CD4-positive, alpha-beta T cell (primary cell): ENCODE measurements around the gene PRM2. TPM values are rescaled to one million over a fixed set of nuclear protein-coding genes. Genes with fewer than 3 reads are reported as not detected.

Experiments used
- ATAC-seq: fragments of 200-7000 bp; cut with Tn5 transposase; one replicate; pipeline ENCODE4 v1.10.0; 2022; ENCODE audit warnings: mild to moderate bottlenecking; ENCODE audit not compliant: poor library complexity
- CTCF ChIA-PET: fragments of 350-600 bp; sonication (Branson Sonifier 250); formaldehyde crosslinking; loops from one replicate; lab custom pipeline; 2021; ENCODE audit warnings: antibody characterized with exemption, inconsistent platforms; lab: Charles Lee
- POLR2A ChIA-PET: fragments of 350-600 bp; sonication (Branson Sonifier 250); formaldehyde crosslinking; loops from one replicate; lab custom pipeline; 2021; ENCODE audit warnings: antibody characterized with exemption, inconsistent platforms; lab: Charles Lee
- DNase-seq, 14 experiments: peaks; one replicate each; pipeline ENCODE4 v3.0.0-alpha.2; 2013 to 2020; ENCODE audit warnings: mixed read lengths in 2 of 14
- H3K27ac ChIP-seq, 2 donors: one replicate each; pipeline versions ENCODE4 v1.5.1 to v1.7.0; 2013; ENCODE audit warnings: low read length in 2 of 2, low read depth in 1 of 2, mild to moderate bottlenecking in 1 of 2
- H3K27me3 ChIP-seq, 2 experiments: 1 replicate in 1 of 2; 2 replicates in 1 of 2; pipeline versions ENCODE4 v1.6.1 to v1.7.0; 2013; ENCODE audit warnings: low read length in 2 of 2, control low read depth in 1 of 2, mild to moderate bottlenecking in 1 of 2, moderate library complexity in 1 of 2; ENCODE audit not compliant: insufficient read depth in 2 of 2, control insufficient read depth in 1 of 2
- H3K36me3 ChIP-seq: one replicate; pipeline ENCODE4 v1.6.1; 2013; ENCODE audit warnings: low read length, control low read depth; ENCODE audit not compliant: insufficient read depth
- H3K4me1 ChIP-seq: one replicate; pipeline ENCODE4 v1.6.1; 2013; ENCODE audit warnings: low read length, control low read depth; ENCODE audit not compliant: insufficient read depth
- H3K4me3 ChIP-seq: one replicate; pipeline ENCODE4 v1.5.1; 2013; ENCODE audit warnings: mild to moderate bottlenecking, low read length, moderate library complexity
- H3K9me3 ChIP-seq, 2 experiments: 1 replicate in 1 of 2; 2 replicates in 1 of 2; pipeline versions ENCODE4 v1.6.1 to v1.7.0; 2013; ENCODE audit warnings: low read length in 2 of 2, mild to moderate bottlenecking in 2 of 2, control low read depth in 1 of 2, moderate library complexity in 1 of 2; ENCODE audit not compliant: control insufficient read depth in 1 of 2, insufficient read depth in 1 of 2
- H3K27ac Mint-ChIP-seq: one replicate; pipeline ENCODE4 v1.8.0; 2020; ENCODE audit warnings: mixed read lengths
- H3K27me3 Mint-ChIP-seq: one replicate; pipeline ENCODE4 v1.8.0; 2021; ENCODE audit warnings: mixed read lengths
- H3K36me3 Mint-ChIP-seq: one replicate; pipeline ENCODE4 v1.8.0; 2021; ENCODE audit warnings: low read depth, mixed read lengths
- H3K4me1 Mint-ChIP-seq: one replicate; pipeline ENCODE4 v1.8.0; 2021; ENCODE audit warnings: low read depth, mixed read lengths
- H3K4me3 Mint-ChIP-seq: one replicate; pipeline ENCODE4 v1.8.0; 2020; ENCODE audit warnings: mild to moderate bottlenecking, mixed read lengths
- H3K9me3 Mint-ChIP-seq: one replicate; pipeline ENCODE4 v1.8.0; 2020; ENCODE audit warnings: mixed read lengths
- CTCF ChIP-seq: fragments of 200-600 bp; IDR thresholded peaks from one replicate; pipeline ENCODE4 v1.8.0; 2022; ENCODE audit warnings: antibody characterized with exemption, mild to moderate bottlenecking
- intact Hi-C, 2 experiments: fragments of 100-400 bp; cut with DNase I in 1 of 2; cut with micrococcal nuclease in 1 of 2; formaldehyde crosslinking; loops; one replicate each; pipeline versions ENCODE4 v1.15.1 to v1.9.0; 2023 to 2025; cut with DNase I, micrococcal nuclease
- total RNA-seq, 174 experiments: library from RNA in 2 of 174; stranded (reverse) in 2 of 174; gene quantifications; one replicate each; pipeline ENCODE4 v1.2.3 and lab custom pipeline; 2021 to 2026

PRM2 gene
- total RNA-seq, 2 experiments from 2014 or later: not detected

DNA sequence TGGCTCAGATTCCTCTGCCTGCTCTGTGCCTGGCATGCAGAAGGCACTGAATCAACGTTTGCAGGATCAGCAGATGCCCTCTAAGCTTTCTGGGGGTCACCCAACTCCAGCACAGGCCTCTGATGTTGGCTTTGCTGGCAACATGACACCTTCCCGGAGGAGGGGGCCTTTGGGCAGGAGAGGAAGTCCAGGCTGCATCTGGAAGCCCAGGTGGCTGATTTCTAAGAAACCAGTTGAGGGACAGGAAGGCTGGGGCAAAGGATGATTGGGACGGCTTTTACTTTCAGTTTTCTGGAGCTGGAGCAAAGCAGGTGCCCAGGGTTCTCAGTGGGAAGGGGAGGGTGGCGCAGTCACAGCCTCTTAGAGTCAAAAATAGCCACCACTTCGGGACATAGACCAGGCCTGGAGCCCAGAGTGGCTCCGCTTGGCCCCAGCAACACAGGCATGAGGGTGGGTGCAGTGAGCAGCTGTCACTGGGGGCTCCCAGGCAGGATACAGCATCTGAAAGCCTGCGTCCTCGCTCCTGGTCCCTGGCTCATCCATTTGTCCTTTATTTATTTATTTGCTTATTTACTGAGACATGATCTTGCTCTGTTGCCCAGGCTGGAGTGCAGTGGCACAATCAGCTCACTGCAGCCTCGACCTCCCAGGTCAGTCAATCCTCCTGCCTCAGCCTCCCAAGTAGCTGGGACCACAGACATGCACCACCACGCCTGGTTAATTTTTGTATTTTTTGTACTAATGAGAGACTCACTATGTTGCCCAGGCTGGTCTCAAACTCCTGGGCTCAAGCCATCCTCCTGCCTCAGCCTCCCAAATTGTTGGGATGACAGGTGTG is 35.4 kb downstream of the PRM2 start:
- TF ChIP-seq CTCF: no peak
- Mint-ChIP-seq H3K27ac (peak overlapping the region; percentile 20), H3K4me1 (peaks cover 13% of the 10 kb centered on the region), H3K27me3 (no peaks in the 10 kb centered on the region), H3K9me3 (no peaks in the 10 kb centered on the region), H3K36me3 (no peaks in the 10 kb centered on the region), H3K4me3 (peak overlapping the region; percentile 34)
- intact Hi-C loops: no loop called here
- DNase-seq (peak in 2 of 14 experiments; percentile 29 to 60), ATAC-seq (no peak)
- no peaks in the 10 kb centered on the region for H3K27me3 ChIP-seq
- H3K4me1 ChIP-seq: peaks cover 19% of the 10 kb centered on the region
- no peak overlapping the region for H3K4me3 ChIP-seq
- H3K36me3 ChIP-seq: no peaks in the 10 kb centered on the region
- CTCF ChIA-PET: no interaction called here
- POLR2A ChIA-PET: interaction anchor here (1.0 to 1.4 kb wide), 4 partner anchors 8 to 16 kb away, joined by 3 to 13 read pairs (median 6); no protein-coding TSS in a partner anchor
- H3K9me3 ChIP-seq: no peaks in the 10 kb centered on the region
- no peak overlapping the region for H3K27ac ChIP-seq

- no peaks in the 10 kb centered on the region for H3K27me3 Mint-ChIP-seq
- no peaks in the 10 kb centered on the region for H3K9me3 Mint-ChIP-seq
- Histone ChIP-seq H3K36me3 (no peaks in the 10 kb centered on the region), H3K27me3 (no peaks in the 10 kb centered on the region), H3K4me3 (no peak overlapping the region), H3K9me3 (no peaks in the 10 kb centered on the region), H3K27ac (no peak overlapping the region), H3K4me1 (peaks cover 27% of the 10 kb centered on the region)
- H3K36me3 Mint-ChIP-seq: no peaks in the 10 kb centered on the region
- TF ChIP-seq CTCF: no peak
- CTCF ChIA-PET: no interaction called here
- peak overlapping the region; percentile 20 for H3K27ac Mint-ChIP-seq
- DNase-seq (no peak), ATAC-seq (no peak)
- no peak overlapping the region for H3K4me3 Mint-ChIP-seq
- H3K4me1 Mint-ChIP-seq: peaks cover 14% of the 10 kb centered on the region
- POLR2A ChIA-PET: interaction anchor here (1.0 to 1.4 kb wide), 4 partner anchors 7 to 15 kb away, joined by 3 to 13 read pairs (median 6); no protein-coding TSS in a partner anchor
- intact Hi-C loops: no loop called here
These were observed 36.3 kb downstream of the PRM2 start for GRCh38 chr16:11239644-11240632.
